Pancreas (tissue), 10 donors: ENCODE results near the gene WASL. TPM values are rescaled to one million over a fixed set of nuclear protein-coding genes. Genes with fewer than 3 reads are reported as not detected.

Experiments
- ATAC-seq, 4 donors: fragments of 200-7000 bp; cut with Tn5 transposase; one replicate each; pipeline versions ENCODE4 v1.8.0 to v1.9.1; 2020; ENCODE audit warnings: mild to moderate bottlenecking in 4 of 4, moderate library complexity in 4 of 4
- DNase-seq, 6 donors: peaks; one replicate each; pipeline ENCODE4 v3.0.0-alpha.2; 2020
- FAIRE-seq: peaks from 2 replicates; lab custom pipeline; 2012; peaks lifted over from hg19 to GRCh38; lab: Jason Lieb, UNC
- H3K27ac ChIP-seq, 4 donors: fragments of 200-600 bp; sonication (generic); 1 replicate in 3 of 4; 2 replicates in 1 of 4; pipeline versions ENCODE4 v1.5.0 to v1.8.0; 2020
- H3K27me3 ChIP-seq, 4 donors: fragments of 200-600 bp; one replicate each; pipeline ENCODE4 v1.8.0; 2021
- H3K36me3 ChIP-seq, 3 donors: fragments of 200-600 bp; sonication (generic) in 1 of 3; one replicate each; pipeline versions ENCODE4 v1.5.0 to v1.8.0; 2020 to 2021
- H3K4me1 ChIP-seq, 3 donors: fragments of 200-600 bp; one replicate each; pipeline ENCODE4 v1.8.0; 2021
- H3K4me3 ChIP-seq, 4 donors: fragments of 200-600 bp; sonication (generic) in 2 of 4; one replicate each; pipeline versions ENCODE4 v1.5.0 to v1.8.0; 2020 to 2021
- H3K9me3 ChIP-seq, 4 donors: fragments of 200-600 bp; one replicate each; pipeline ENCODE4 v1.8.0; 2021
- WGBS, 2 donors: extraction: QIAGEN DNeasy Blood & Tissue Kit; methylation state at CpG; one replicate each; pipeline ENCODE4 v1.1.7; 2013; 5-methylcytosine and 5-hydroxymethylcytosine counted together
- intact Hi-C, 3 donors: fragments of 100-400 bp; cut with DNase I; formaldehyde crosslinking; loops; one replicate each; pipeline versions ENCODE4 v1.11.1 to v1.14.2; 2022
- polyA plus RNA-seq, 2 donors: library from polyadenylated mRNA; stranded (reverse); fragments of 200-250 nt; gene quantifications; one replicate each; pipeline ENCODE4 v1.2.3, GENCODE V29; 2013
- total RNA-seq, 6 donors: library from RNA; stranded (reverse); fragmentation: NEBNext Ultra II Directional in 4 of 6; extraction: Animal tissue kit (Norgen Biotek cat#: 25700) in 4 of 6; gene quantifications; one replicate each; pipeline versions ENCODE4 v1.2.1 to v1.2.4, GENCODE V29; 2021 to 2023
- TF ChIP-seq, protein P1 (sequence below), 4 donors: fragments of 200-600 bp; sonication (generic) in 3 of 4; IDR thresholded peaks; one replicate each; pipeline versions ENCODE4 v1.5.0 to v1.8.0; 2021; ENCODE audit warnings: antibody characterized with exemption in 4 of 4
- donor health status: healthy with polysubstance abuse.
- donor health status: DM: no; HTN: no; CAD: no; lungs with moderate emphysema.
- donor health status: DM: no; HTN: no; CAD: no.
- donor health status: control.
- donor health status: control.
- donor health status: Bipolar disorder and iron deficiency.
- donor health status: DM: yes; HTN: yes; CAD: no.
- donor health status: DM: no; HTN: no; CAD: no.
- donor health status: DM: no; HTN: no; CAD: no.
- donor health status: DM: yes; HTN: yes; CAD: no.

WASL gene
- total and polyA plus RNA-seq, 8 donors = 8.2 to 27.3 (median 16.0) TPM

DNA sequence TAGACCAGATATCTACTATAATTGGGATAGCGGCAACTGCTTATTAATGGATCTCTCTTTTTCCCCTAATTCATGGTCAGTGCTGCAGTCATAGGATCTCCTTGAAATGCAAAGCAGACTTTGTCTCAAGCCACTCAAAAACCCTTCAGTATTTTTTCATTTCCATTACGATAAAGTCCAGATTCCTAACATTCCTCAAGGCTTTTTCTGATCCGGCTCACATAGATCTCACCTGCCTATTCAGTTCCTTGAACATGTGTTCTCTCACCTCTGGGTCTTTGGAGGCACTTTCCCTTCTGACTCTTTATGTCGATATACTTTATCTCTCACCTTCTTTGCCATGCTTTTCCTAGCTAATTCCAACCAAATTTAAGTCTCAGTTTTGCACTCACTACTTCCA, 25.7 kb upstream of the WASL start:
- Histone ChIP-seq H3K36me3 (no peaks in the 10 kb centered on the region), H3K4me1 (no peaks in the 10 kb centered on the region), H3K27ac (no peak overlapping the region), H3K9me3 (no peaks in the 10 kb centered on the region), H3K27me3 (no peaks in the 10 kb centered on the region), H3K4me3 (no peak overlapping the region)
- DNase-seq = no peak
- FAIRE-seq = no peak
- whole genome bisulfite sequencing, 2 donors = 85 to 86% methylated on average over 4 of the region's 4 CpGs
- intact Hi-C loops = no loop called here
- TF ChIP-seq, protein P1, sequence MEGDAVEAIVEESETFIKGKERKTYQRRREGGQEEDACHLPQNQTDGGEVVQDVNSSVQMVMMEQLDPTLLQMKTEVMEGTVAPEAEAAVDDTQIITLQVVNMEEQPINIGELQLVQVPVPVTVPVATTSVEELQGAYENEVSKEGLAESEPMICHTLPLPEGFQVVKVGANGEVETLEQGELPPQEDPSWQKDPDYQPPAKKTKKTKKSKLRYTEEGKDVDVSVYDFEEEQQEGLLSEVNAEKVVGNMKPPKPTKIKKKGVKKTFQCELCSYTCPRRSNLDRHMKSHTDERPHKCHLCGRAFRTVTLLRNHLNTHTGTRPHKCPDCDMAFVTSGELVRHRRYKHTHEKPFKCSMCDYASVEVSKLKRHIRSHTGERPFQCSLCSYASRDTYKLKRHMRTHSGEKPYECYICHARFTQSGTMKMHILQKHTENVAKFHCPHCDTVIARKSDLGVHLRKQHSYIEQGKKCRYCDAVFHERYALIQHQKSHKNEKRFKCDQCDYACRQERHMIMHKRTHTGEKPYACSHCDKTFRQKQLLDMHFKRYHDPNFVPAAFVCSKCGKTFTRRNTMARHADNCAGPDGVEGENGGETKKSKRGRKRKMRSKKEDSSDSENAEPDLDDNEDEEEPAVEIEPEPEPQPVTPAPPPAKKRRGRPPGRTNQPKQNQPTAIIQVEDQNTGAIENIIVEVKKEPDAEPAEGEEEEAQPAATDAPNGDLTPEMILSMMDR (IDR thresholded peaks at IDR 0.05) = no peak
- no peak for ATAC-seq

DNA sequence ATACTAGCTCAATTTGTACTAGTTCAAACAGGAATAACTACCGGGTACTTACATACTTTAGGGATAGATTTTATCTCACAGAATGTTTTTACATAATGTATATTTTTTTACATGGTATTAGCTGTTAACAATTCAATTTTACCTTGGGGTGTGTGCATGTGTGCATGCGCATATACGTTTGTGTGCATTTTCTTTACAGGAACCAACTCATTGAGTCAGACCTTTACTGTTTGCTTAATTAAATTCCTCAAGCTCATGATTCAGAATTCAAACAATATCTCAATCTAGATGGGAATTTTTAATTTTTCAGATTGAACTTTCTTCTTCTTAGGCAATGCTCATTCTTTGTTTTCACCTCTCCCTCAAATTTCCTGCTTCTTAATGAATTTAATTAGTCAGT, 24.7 kb upstream of the WASL start:
- no peak overlapping the region for H3K27ac ChIP-seq
- H3K4me3 ChIP-seq = no peak overlapping the region
- H3K4me1 ChIP-seq = peaks cover 0 to 3% (median 0%) of the 10 kb centered on the region in 3 donors
- no peak for FAIRE-seq
- H3K27me3 ChIP-seq = no peaks in the 10 kb centered on the region
- no peaks in the 10 kb centered on the region for H3K36me3 ChIP-seq
- H3K9me3 ChIP-seq = no peaks in the 10 kb centered on the region
- DNase-seq = no peak
- TF ChIP-seq, protein P1 (IDR thresholded peaks at IDR 0.05) = no peak
- no peak for ATAC-seq
- WGBS, 2 donors = 89 to 95% methylated on average over 3 of the region's 3 CpGs
- intact Hi-C loops = no loop called here

DNA sequence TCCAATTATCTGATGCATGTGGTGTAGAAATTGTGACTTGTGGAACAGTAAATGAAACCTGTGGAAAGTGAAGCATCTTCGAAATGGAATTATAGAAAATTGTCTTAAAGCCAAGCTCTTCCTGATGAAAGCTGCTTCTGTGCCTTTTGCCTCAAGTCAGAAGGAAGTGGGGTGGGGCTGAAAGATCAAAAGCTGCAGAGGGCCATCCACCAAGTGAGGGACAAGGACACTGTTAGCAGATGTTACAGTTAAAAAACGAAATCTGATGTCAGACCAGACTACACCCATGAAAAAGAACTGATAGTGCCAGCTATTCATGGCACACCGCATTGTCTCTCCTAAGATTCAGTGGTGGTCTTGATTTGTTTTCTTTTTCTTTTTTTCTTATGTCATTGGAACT, 23.8 kb upstream of the WASL start:
- WGBS, 2 donors = 68 to 79% methylated on average over 3 of the region's 3 CpGs
- ATAC-seq (no peak), FAIRE-seq (no peak), DNase-seq (no peak)
- Histone ChIP-seq H3K27me3 (no peaks in the 10 kb centered on the region), H3K4me1 (peaks cover 0 to 3% (median 0%) of the 10 kb centered on the region in 3 donors), H3K27ac (no peak overlapping the region), H3K4me3 (no peak overlapping the region), H3K36me3 (no peaks in the 10 kb centered on the region), H3K9me3 (no peaks in the 10 kb centered on the region)
- TF ChIP-seq, protein P1 (IDR thresholded peaks at IDR 0.05) = no peak
- intact Hi-C loops = no loop called here

DNA sequence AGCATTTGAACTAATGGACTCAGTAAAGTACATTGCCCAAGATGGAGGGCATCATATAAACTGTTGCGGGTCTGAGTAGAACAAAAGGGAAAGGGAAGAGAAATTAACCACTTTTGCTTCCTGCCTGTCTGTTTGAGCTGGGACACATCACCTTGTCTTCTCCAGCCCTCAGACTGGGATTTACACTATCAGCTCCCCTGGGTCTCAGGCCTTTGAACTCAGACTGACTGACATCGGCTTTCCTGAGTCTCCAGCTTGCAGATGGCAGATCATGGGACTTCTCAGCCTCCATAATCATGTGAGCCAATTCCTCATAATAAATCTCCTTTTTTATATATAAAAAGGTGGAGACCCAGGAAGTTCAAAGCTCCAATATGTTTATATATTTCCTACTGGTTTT, 23.0 kb upstream of the WASL start:
- H3K4me1 ChIP-seq = peaks cover 0 to 3% (median 0%) of the 10 kb centered on the region in 3 donors
- intact Hi-C loops = no loop called here
- H3K9me3 ChIP-seq = no peaks in the 10 kb centered on the region
- no peaks in the 10 kb centered on the region for H3K27me3 ChIP-seq
- no peak overlapping the region for H3K4me3 ChIP-seq
- TF ChIP-seq, protein P1 (IDR thresholded peaks at IDR 0.05) = no peak
- 88 to 90% methylated on average over 2 of the region's 2 CpGs for WGBS, 2 donors
- no peak overlapping the region for H3K27ac ChIP-seq
- no peak for DNase-seq
- H3K36me3 ChIP-seq = no peaks in the 10 kb centered on the region
- ATAC-seq = no peak
- no peak for FAIRE-seq

DNA sequence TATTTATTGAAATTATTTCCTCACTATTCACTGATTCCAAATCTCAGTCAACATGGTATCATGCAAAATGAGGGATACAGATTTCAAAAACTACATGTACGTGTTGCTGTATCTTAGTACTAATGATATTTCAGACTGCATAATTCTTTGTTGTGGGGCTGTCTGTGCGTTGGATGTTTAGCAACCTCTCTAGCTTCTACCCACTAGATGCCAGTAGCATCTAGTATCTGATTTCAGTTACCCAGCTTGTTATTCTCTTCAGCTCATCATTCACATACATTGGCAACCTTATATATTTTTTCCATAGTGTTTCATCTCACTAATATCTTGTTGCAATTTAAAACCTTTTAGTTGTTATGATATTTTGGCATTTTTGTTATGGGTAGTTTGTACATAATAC, 22.5 kb upstream of the WASL start:
- ATAC-seq (no peak), DNase-seq (no peak), FAIRE-seq (no peak)
- H3K4me1 ChIP-seq = peaks cover 0 to 3% (median 0%) of the 10 kb centered on the region in 3 donors
- no peaks in the 10 kb centered on the region for H3K27me3 ChIP-seq
- H3K4me3 ChIP-seq = no peak overlapping the region
- WGBS, 2 donors = 63 to 75% methylated on average over 2 of the region's 2 CpGs
- intact Hi-C loops = no loop called here
- TF ChIP-seq, protein P1 (IDR thresholded peaks at IDR 0.05) = no peak
- no peaks in the 10 kb centered on the region for H3K36me3 ChIP-seq
- no peak overlapping the region for H3K27ac ChIP-seq
- no peaks in the 10 kb centered on the region for H3K9me3 ChIP-seq
